Frontal cortex (tissue), 4 donors: Measurements from ENCODE around the gene SNTG2. TPM values are rescaled to one million over a fixed set of nuclear protein-coding genes. Genes with fewer than 3 reads are reported as not detected.

Source experiments
- DNase-seq, 2 donors: peaks; one replicate each; pipeline ENCODE4 v3.0.0; 2012; ENCODE audit warnings: low spot score in 2 of 2
- FAIRE-seq: peaks from 2 replicates; lab custom pipeline; 2012; peaks lifted over from hg19 to GRCh38; lab: Jason Lieb, UNC
- total RNA-seq: library from RNA; depleted of rRNA; stranded (reverse); fragments of >200 nt; gene quantifications from one replicate; pipeline ENCODE4 v1.2.3, GENCODE V29; 2014
- donor health status: control.
- donor health status: control.
- donor health status: control.

SNTG2 gene
- total RNA-seq, 1 donor from 2014 or later: 4.5 TPM

GRCh38 chr2:1249897-1250687 is 299.4 kb downstream of the SNTG2 start:
- FAIRE-seq: no peak

GRCh38 chr2:1251520-1251919 is 300.9 kb downstream of the SNTG2 start:
- no peak for FAIRE-seq

More at GRCh38 chr2:1249897-1250687, 299.4 kb downstream of the SNTG2 start:
- DNase-seq: no peak

GRCh38 chr2:1253629-1254028 is 303.0 kb downstream of the SNTG2 start:
- no peak for FAIRE-seq
- no peak for DNase-seq

More at GRCh38 chr2:1251520-1251919, 300.9 kb downstream of the SNTG2 start:
- DNase-seq: no peak

GRCh38 chr2:1254662-1255343 is 304.2 kb downstream of the SNTG2 start:
- FAIRE-seq: no peak
- DNase-seq: no peak

- no peak for FAIRE-seq
- no peak for DNase-seq
These were observed 306.1 kb downstream of the SNTG2 start for GRCh38 chr2:1256632-1257324.

GRCh38 chr2:1257334-1257733 is 306.7 kb downstream of the SNTG2 start:
- FAIRE-seq (no peak), DNase-seq (no peak)

GRCh38 chr2:1259746-1260145 is 309.1 kb downstream of the SNTG2 start:
- DNase-seq (no peak), FAIRE-seq (no peak)

- no peak for FAIRE-seq
- no peak for DNase-seq
These were observed 312.0 kb downstream of the SNTG2 start for GRCh38 chr2:1262609-1263008.

- FAIRE-seq (no peak), DNase-seq (no peak)
These were observed 314.8 kb downstream of the SNTG2 start for GRCh38 chr2:1265454-1265853.

GRCh38 chr2:1266351-1266750 is 315.7 kb downstream of the SNTG2 start:
- DNase-seq (no peak), FAIRE-seq (no peak)

GRCh38 chr2:1268034-1268433 is 317.4 kb downstream of the SNTG2 start:
- DNase-seq (no peak), FAIRE-seq (no peak)

GRCh38 chr2:1269812-1270211 is 319.2 kb downstream of the SNTG2 start:
- DNase-seq: no peak
- no peak for FAIRE-seq

GRCh38 chr2:1272835-1273234 is 322.2 kb downstream of the SNTG2 start:
- FAIRE-seq: no peak
- no peak for DNase-seq

GRCh38 chr2:1277634-1278033 is 327.0 kb downstream of the SNTG2 start:
- DNase-seq (no peak), FAIRE-seq (no peak)

GRCh38 chr2:1278125-1278524 is 327.5 kb downstream of the SNTG2 start:
- FAIRE-seq (no peak), DNase-seq (no peak)

- FAIRE-seq (no peak), DNase-seq (no peak)
These were observed 328.2 kb downstream of the SNTG2 start for GRCh38 chr2:1278861-1279260.

GRCh38 chr2:1282552-1282951 is 331.9 kb downstream of the SNTG2 start:
- no peak for FAIRE-seq
- DNase-seq: peak in 1 of 2 donors; percentile 40

GRCh38 chr2:1283020-1283801 is 332.6 kb downstream of the SNTG2 start:
- no peak for DNase-seq
- no peak for FAIRE-seq

GRCh38 chr2:1283871-1284270 is 333.2 kb downstream of the SNTG2 start:
- FAIRE-seq: no peak
- DNase-seq: no peak

GRCh38 chr2:1286929-1287328 is 336.3 kb downstream of the SNTG2 start:
- FAIRE-seq: no peak
- DNase-seq: no peak
